ENCODE measurements around the gene CHST13.

DNA sequence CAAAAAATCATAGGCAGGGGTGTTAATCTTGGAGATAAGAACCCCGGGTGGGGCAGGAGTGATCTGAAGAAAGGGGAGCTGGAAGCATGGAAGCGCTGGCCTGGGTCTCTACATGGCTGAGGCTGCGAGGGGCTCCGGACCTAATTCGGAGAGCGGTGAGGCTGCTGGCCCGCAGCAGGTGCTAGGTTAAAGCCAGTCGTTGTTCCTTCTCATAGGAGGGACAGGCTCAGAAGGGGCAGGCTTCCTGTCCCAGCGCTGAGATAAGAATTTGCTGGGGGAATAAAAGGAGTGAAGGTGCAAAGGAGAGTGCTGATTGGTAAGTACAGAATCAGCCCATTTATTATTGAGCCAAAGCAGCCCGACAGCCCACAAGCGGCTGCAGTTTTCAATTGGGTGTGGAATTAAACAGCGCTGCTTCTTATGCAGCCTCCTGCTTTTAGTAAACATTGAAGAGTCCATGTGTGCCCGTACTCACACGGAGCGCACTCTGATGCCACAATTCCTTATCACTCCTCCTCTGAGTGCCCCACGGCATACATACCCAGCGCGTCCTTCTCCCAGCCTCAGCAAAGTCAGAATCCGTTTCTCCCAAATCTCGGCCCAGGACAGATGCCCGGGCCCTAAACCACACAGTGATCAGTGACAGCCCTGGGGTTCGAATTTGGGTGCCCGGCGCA lies 17.1 kb downstream of the CHST13 start:
- TF ChIP-seq, protein P1, sequence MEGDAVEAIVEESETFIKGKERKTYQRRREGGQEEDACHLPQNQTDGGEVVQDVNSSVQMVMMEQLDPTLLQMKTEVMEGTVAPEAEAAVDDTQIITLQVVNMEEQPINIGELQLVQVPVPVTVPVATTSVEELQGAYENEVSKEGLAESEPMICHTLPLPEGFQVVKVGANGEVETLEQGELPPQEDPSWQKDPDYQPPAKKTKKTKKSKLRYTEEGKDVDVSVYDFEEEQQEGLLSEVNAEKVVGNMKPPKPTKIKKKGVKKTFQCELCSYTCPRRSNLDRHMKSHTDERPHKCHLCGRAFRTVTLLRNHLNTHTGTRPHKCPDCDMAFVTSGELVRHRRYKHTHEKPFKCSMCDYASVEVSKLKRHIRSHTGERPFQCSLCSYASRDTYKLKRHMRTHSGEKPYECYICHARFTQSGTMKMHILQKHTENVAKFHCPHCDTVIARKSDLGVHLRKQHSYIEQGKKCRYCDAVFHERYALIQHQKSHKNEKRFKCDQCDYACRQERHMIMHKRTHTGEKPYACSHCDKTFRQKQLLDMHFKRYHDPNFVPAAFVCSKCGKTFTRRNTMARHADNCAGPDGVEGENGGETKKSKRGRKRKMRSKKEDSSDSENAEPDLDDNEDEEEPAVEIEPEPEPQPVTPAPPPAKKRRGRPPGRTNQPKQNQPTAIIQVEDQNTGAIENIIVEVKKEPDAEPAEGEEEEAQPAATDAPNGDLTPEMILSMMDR (conservative IDR thresholded peaks at IDR 0.05), result no peak
- no peak for TF ChIP-seq EZH2 (IDR thresholded peaks at IDR 0.05; ENCODE audit: low read depth)

Data from PC-9 (cell line).